Tibial nerve (tissue), 3 donors: ENCODE data around the gene BAZ1B.
"Not testable (repeated sequence)": the region's sequence is repeated elsewhere in the genome, so short reads cannot be mapped to it uniquely, and the experiment has no call there.

Experiments
- CTCF ChIP-seq, 5 experiments: fragments of 200-600 bp in 3 of 5; fragments of 450-650 bp in 2 of 5; sonication (generic) in 3 of 5; IDR thresholded peaks; one replicate each; pipeline ENCODE4 v1.5.1; 2016 to 2019; ENCODE audit warnings: antibody characterized with exemption in 5 of 5, mild to moderate bottlenecking in 3 of 5, moderate library complexity in 2 of 5
- POLR2A ChIP-seq, 2 donors: fragments of 450-650 bp; IDR thresholded peaks; one replicate each; pipeline ENCODE4 v1.6.1; 2017; ENCODE audit warnings: antibody characterized with exemption in 2 of 2, mild to moderate bottlenecking in 2 of 2, moderate library complexity in 2 of 2

GRCh38 chr7:73420016-73420415, 102.1 kb downstream of the BAZ1B start:
- not testable (repeated sequence) for TF ChIP-seq CTCF, POLR2A (IDR thresholded peaks at IDR 0.05)
